D721Med (cell line): ENCODE measurements around the gene TARBP1.

Experiments used
- DNase-seq: peaks from one replicate; pipeline ENCODE4 v3.0.0; 2011; ENCODE audit warnings: low spot score; ENCODE audit not compliant: insufficient read length
- FAIRE-seq: peaks from 2 replicates; lab custom pipeline; 2011; peaks lifted over from hg19 to GRCh38; lab: Jason Lieb, UNC
- TF ChIP-seq, protein P1 (sequence below): IDR thresholded peaks from 2 replicates; pipeline ENCODE4 v1.5.1; 2012; ENCODE audit warnings: mild to moderate bottlenecking, control low read depth; ENCODE audit not compliant: insufficient read depth; ENCODE audit errors: missing control alignments

TARBP1 gene

DNA sequence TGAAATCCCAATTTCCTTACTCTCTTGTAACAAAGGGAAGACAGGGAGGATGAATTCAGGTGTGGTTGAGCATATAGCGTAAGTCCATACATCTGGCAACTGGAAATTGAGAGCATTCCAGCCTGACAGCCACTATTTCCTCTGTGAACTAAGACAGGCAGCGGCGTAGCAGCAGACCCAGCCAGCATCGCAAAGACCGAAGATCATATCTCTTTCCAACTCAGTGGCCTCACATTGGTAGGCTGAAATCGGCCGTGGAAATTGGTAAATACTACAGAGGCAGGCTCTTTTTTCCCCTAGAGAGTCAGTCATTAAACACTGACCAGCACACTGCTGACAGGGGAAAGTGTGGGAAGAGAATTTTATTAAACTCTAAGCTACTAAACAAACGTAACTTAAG, 43.4 kb downstream of the TARBP1 start:
- FAIRE-seq (peak; percentile 6), DNase-seq (no peak)
- TF ChIP-seq, protein P1, sequence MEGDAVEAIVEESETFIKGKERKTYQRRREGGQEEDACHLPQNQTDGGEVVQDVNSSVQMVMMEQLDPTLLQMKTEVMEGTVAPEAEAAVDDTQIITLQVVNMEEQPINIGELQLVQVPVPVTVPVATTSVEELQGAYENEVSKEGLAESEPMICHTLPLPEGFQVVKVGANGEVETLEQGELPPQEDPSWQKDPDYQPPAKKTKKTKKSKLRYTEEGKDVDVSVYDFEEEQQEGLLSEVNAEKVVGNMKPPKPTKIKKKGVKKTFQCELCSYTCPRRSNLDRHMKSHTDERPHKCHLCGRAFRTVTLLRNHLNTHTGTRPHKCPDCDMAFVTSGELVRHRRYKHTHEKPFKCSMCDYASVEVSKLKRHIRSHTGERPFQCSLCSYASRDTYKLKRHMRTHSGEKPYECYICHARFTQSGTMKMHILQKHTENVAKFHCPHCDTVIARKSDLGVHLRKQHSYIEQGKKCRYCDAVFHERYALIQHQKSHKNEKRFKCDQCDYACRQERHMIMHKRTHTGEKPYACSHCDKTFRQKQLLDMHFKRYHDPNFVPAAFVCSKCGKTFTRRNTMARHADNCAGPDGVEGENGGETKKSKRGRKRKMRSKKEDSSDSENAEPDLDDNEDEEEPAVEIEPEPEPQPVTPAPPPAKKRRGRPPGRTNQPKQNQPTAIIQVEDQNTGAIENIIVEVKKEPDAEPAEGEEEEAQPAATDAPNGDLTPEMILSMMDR, result no peak

DNA sequence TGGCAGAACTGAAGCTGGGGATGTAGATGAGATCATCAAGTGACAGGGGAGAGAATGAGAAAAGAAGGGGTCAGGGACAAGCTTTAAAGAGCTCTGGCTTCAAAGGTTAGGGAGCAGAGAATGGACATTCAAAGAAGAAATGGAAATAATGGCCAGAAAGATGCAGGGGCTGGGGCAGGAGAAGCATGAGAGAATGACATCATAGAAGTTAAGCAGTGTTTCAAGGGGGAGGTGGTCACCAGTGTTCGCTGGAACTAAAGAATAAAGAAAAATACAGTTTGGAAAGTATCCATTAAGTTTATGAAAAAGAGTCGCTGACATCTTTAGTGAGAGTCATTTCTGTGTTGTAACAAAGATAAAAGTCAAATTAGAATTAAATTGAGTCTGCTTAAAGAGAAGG, 44.3 kb downstream of the TARBP1 start:
- TF ChIP-seq, protein P1, result no peak
- no peak for FAIRE-seq
- DNase-seq, result no peak

DNA sequence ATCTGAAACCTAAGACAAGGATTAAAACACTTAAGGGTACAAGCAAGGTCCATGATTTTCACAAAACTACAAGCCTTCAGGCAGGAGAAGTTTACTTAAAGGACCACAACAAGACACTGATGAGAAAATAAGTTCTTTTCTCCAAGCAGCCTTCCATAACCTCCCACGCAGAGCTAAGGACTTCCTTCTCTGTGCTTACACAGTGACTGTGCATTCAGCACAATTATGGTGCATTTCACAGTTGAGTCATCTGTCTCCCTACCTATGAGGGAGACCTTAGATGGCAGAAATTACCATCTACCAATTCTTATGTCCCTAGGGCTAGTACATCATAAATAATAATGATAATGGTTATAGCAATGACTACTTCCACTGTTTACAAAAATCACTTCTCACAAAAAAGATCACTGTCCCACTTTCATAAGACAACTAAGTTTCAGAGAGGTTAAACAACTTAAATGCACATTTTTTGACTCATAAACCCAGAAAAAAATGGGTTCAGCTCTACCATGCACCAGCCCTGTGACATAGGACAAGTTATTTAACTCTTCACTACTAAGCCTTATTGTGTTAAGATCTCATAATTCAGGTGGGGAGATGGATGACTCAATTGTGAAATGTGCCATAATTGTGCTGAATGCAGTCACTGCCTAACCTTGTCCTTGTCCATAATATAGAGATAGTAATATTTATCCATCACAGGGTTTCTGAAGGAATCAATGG, 45.3 kb downstream of the TARBP1 start:
- TF ChIP-seq, protein P1, result no peak
- FAIRE-seq (peak; percentile 66), DNase-seq (no peak)

DNA sequence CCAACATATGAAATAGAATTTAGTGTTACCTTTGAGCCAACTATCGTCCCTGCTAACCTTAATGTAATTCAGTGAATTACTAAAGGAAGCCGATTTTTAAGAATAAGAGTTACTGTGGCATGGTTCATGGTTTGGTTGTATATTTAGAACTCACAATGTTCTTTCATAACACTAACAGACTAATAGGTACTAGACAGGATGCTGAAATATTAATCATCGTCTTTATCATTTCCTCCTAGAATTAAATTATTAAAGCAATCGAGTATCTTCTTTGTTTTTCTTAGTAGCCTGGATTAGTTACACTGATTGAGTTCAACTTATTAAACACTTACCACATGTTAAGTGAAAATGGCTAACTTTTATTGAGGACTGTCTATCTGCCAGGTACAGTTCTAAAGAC, 47.7 kb downstream of the TARBP1 start:
- FAIRE-seq (peak; percentile 88), DNase-seq (no peak)
- TF ChIP-seq, protein P1, result no peak

DNA sequence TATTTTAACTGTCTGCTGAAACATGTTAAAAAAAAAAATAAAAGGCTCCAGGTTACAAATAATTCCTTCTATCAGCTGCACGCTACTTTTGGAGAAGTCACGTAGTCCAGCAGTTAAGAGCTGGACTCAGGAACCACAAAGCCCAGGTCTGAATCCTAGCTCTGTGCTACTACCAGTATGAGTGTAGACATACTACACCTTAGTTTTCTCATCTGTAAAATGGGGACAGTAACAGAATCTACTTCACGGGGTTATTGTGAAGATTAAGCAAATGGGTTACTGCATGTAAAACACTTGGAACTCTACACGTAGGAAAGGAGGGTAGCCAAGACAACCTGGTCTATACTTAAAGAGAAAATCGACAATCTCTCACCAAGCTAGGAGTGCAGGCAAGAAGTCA, 48.3 kb downstream of the TARBP1 start:
- DNase-seq (no peak), FAIRE-seq (no peak)
- TF ChIP-seq, protein P1, result no peak

DNA sequence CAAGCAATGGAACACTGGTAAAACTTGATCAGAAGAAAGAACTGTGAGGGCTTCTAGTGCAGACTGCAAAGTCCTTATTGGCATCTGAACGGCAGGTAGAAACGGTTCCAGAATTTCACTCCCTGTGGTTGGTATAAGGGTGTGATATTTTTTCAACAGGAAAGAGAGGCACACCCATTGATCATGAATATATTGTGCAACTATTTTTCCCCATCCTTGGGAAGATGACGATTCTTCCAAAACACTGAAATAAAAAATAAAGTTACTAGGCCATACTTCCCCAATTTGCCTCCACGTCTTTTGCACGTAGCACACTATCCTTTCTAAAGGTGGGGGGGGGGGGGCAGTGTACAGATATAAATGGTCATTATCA, 49.6 kb downstream of the TARBP1 start:
- TF ChIP-seq, protein P1, result no peak
- DNase-seq (no peak), FAIRE-seq (no peak)

DNA sequence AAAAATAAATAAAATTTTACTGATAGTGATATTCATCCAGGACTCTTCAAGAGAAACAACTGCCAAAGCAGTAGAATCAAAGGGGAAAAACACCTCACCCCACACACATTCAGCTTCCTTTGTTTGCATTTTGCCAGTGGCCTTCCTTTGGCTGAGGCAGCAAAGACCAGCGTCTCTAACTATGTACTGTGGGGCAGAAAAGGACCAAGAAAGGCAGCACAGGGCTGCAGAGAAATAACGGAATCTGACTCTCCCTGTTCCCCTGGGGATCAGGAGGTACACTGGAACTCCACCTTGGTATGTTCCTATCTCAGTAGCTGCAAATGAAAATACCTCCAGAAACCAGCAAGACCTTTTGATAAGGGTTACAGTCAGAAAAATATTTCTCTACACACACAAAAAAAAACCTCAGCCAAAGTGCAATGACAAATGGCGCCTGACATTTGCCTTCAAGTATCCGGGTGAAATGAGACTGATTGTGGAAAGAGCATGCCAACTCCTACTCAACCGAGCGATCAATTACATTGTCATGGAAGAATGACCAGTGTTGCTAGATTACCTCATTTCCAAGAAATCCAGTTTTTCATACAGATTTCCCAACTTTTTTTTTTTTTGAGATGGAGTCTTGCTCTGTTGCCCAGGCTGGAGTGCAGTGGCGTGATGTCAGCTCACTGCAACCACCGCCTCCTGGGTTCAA, 50.9 kb downstream of the TARBP1 start:
- TF ChIP-seq, protein P1, result no peak
- no peak for FAIRE-seq
- no peak for DNase-seq
